Measurements from ENCODE around the gene NOS1.
"Not testable (repeated sequence)": the region's sequence is repeated elsewhere in the genome, so short reads cannot be mapped to it uniquely, and the experiment has no call there.

NOS1 gene

GRCh38 chr12:117208206-117208605 is 153.2 kb downstream of the NOS1 start:
- DNase-seq (ENCODE audit: low read depth), result no peak

GRCh38 chr12:117207675-117208074 is 153.8 kb downstream of the NOS1 start:
- no peak for DNase-seq (ENCODE audit: low read depth)

- no peak for DNase-seq (ENCODE audit: low read depth)
Observed at GRCh38 chr12:117202556-117202955, 158.9 kb downstream of the NOS1 start.

- no peak for DNase-seq (ENCODE audit: low read depth)
Observed at GRCh38 chr12:117202033-117202432, 159.4 kb downstream of the NOS1 start.

GRCh38 chr12:117199956-117200744 is 161.3 kb downstream of the NOS1 start:
- DNase-seq (ENCODE audit: low read depth), result not testable (repeated sequence)

GRCh38 chr12:117196334-117196733 is 165.1 kb downstream of the NOS1 start:
- DNase-seq (ENCODE audit: low read depth), result not testable (repeated sequence)

- DNase-seq (ENCODE audit: low read depth), result not testable (repeated sequence)
Observed at GRCh38 chr12:117195027-117195426, 166.4 kb downstream of the NOS1 start.

GRCh38 chr12:117193903-117194302 is 167.5 kb downstream of the NOS1 start:
- DNase-seq (ENCODE audit: low read depth), result no peak

- DNase-seq (ENCODE audit: low read depth), result not testable (repeated sequence)
Observed at GRCh38 chr12:117192581-117192980, 168.8 kb downstream of the NOS1 start.

- no peak for DNase-seq (ENCODE audit: low read depth)
Observed at GRCh38 chr12:117192057-117192456, 169.4 kb downstream of the NOS1 start.

- DNase-seq (ENCODE audit: low read depth), result peak; percentile 91
Observed at GRCh38 chr12:117190210-117190781, 171.1 kb downstream of the NOS1 start, which contains the start of gene FBXO21. Gene FBXO21 (minus strand): TSS chr12:117190470. CDS start chr12:117190456, 14 bp downstream.

- DNase-seq (ENCODE audit: low read depth), result peak; percentile 13
Observed at GRCh38 chr12:117189725-117190209, 171.7 kb downstream of the NOS1 start.

GRCh38 chr12:117188961-117189724 is 172.3 kb downstream of the NOS1 start:
- no peak for DNase-seq (ENCODE audit: low read depth)

- DNase-seq (ENCODE audit: low read depth), result no peak
Observed at GRCh38 chr12:117188121-117188665, 173.2 kb downstream of the NOS1 start.

GRCh38 chr12:117187421-117187820 is 174.0 kb downstream of the NOS1 start:
- no peak for DNase-seq (ENCODE audit: low read depth)

- DNase-seq (ENCODE audit: low read depth), result no peak
Observed at GRCh38 chr12:117182866-117183265, 178.6 kb downstream of the NOS1 start.

GRCh38 chr12:117181468-117181843 is 180.0 kb downstream of the NOS1 start:
- DNase-seq (ENCODE audit: low read depth), result not testable (repeated sequence)

- no peak for DNase-seq (ENCODE audit: low read depth)
Observed at GRCh38 chr12:117180758-117181467, 180.5 kb downstream of the NOS1 start.

GRCh38 chr12:117178745-117179144 is 182.7 kb downstream of the NOS1 start:
- DNase-seq (ENCODE audit: low read depth), result no peak

GRCh38 chr12:117178301-117178700 is 183.1 kb downstream of the NOS1 start:
- no peak for DNase-seq (ENCODE audit: low read depth)

GRCh38 chr12:117172168-117172567 is 189.3 kb downstream of the NOS1 start:
- no peak for DNase-seq (ENCODE audit: low read depth)

Data from activated T-helper 9 cell treated with anti-CD3 and anti-CD28 coated beads, Interleukin-2, amount 50 U/mL, for 16 hours (primary cell).